ENCODE data around the gene CACFD1. TPM values are rescaled to one million over a fixed set of nuclear protein-coding genes. Genes with fewer than 3 reads are reported as not detected.

The CACFD1 gene
- total and polyA plus RNA-seq, 2 experiments from 2014 or later = 5.8 to 18.2 TPM

DNA sequence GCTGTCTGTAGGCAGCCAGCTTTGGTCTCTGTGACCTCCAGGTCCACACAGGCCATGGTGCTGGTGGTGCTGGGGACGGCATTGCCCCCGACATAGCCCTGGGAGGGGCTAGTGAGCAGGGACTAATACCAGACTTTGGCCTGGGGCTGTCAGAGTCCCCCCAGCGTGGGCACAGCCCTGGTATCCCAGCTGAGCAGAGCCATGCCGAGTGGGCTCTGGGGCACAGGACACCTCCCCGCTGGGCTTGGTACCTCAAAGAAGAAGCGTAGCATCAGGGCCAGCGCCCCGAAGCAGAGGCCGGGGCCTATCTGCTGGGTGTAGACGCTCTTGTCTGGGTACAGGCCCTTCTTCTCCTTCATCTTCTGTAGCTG lies 55.4 kb downstream of the CACFD1 start:
- Histone ChIP-seq H3K27ac (ENCODE audit: low read depth) (no peak overlapping the region), H3F3A (replicated peaks; ENCODE audit: low read depth) (peaks cover 5% of the 10 kb centered on the region; the same call in 1 of the 2 replicates), H3K79me2 (replicated peaks; ENCODE audit: insufficient read depth) (no peaks in the 10 kb centered on the region), H3K9me2 (ENCODE audit: insufficient read depth) (no peaks in the 10 kb centered on the region), H2AFZ (no peak overlapping the region), H3K4me2 (no peak overlapping the region), H3K4me1 (ENCODE audit: insufficient read depth) (no peaks in the 10 kb centered on the region), H3K4me3 (no peak overlapping the region), H3K27me3 (ENCODE audit: insufficient read depth) (no peaks in the 10 kb centered on the region), H4K20me1 (replicated peaks; ENCODE audit: insufficient read depth) (no peaks in the 10 kb centered on the region), H3K36me3 (ENCODE audit: insufficient read depth) (no peaks in the 10 kb centered on the region)
- no peaks in the 10 kb centered on the region; the same call in 2 of the 3 replicates for H3K9me3 Mint-ChIP-seq
- DNase-seq (ENCODE audit: low spot score) = no peak
- H3K27ac Mint-ChIP-seq = no peak overlapping the region
- no peak overlapping the region for H3K4me3 Mint-ChIP-seq
- TF ChIP-seq, protein P1, sequence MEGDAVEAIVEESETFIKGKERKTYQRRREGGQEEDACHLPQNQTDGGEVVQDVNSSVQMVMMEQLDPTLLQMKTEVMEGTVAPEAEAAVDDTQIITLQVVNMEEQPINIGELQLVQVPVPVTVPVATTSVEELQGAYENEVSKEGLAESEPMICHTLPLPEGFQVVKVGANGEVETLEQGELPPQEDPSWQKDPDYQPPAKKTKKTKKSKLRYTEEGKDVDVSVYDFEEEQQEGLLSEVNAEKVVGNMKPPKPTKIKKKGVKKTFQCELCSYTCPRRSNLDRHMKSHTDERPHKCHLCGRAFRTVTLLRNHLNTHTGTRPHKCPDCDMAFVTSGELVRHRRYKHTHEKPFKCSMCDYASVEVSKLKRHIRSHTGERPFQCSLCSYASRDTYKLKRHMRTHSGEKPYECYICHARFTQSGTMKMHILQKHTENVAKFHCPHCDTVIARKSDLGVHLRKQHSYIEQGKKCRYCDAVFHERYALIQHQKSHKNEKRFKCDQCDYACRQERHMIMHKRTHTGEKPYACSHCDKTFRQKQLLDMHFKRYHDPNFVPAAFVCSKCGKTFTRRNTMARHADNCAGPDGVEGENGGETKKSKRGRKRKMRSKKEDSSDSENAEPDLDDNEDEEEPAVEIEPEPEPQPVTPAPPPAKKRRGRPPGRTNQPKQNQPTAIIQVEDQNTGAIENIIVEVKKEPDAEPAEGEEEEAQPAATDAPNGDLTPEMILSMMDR (conservative IDR thresholded peaks at IDR 0.05; ENCODE audit: low read depth in 2 of 2) = no peak
- no peak for TF ChIP-seq CREB1 (CRISPR knock-in tag; IDR thresholded peaks at IDR 0.05; ENCODE audit: low read depth)
- TF ChIP-seq, protein P2, sequence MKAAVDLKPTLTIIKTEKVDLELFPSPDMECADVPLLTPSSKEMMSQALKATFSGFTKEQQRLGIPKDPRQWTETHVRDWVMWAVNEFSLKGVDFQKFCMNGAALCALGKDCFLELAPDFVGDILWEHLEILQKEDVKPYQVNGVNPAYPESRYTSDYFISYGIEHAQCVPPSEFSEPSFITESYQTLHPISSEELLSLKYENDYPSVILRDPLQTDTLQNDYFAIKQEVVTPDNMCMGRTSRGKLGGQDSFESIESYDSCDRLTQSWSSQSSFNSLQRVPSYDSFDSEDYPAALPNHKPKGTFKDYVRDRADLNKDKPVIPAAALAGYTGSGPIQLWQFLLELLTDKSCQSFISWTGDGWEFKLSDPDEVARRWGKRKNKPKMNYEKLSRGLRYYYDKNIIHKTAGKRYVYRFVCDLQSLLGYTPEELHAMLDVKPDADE (IDR thresholded peaks at IDR 0.05) = no peak
- TF ChIP-seq NANOG (IDR thresholded peaks at IDR 0.05; ENCODE audit: borderline replicate concordance) = no peak
- TF ChIP-seq, protein P3, sequence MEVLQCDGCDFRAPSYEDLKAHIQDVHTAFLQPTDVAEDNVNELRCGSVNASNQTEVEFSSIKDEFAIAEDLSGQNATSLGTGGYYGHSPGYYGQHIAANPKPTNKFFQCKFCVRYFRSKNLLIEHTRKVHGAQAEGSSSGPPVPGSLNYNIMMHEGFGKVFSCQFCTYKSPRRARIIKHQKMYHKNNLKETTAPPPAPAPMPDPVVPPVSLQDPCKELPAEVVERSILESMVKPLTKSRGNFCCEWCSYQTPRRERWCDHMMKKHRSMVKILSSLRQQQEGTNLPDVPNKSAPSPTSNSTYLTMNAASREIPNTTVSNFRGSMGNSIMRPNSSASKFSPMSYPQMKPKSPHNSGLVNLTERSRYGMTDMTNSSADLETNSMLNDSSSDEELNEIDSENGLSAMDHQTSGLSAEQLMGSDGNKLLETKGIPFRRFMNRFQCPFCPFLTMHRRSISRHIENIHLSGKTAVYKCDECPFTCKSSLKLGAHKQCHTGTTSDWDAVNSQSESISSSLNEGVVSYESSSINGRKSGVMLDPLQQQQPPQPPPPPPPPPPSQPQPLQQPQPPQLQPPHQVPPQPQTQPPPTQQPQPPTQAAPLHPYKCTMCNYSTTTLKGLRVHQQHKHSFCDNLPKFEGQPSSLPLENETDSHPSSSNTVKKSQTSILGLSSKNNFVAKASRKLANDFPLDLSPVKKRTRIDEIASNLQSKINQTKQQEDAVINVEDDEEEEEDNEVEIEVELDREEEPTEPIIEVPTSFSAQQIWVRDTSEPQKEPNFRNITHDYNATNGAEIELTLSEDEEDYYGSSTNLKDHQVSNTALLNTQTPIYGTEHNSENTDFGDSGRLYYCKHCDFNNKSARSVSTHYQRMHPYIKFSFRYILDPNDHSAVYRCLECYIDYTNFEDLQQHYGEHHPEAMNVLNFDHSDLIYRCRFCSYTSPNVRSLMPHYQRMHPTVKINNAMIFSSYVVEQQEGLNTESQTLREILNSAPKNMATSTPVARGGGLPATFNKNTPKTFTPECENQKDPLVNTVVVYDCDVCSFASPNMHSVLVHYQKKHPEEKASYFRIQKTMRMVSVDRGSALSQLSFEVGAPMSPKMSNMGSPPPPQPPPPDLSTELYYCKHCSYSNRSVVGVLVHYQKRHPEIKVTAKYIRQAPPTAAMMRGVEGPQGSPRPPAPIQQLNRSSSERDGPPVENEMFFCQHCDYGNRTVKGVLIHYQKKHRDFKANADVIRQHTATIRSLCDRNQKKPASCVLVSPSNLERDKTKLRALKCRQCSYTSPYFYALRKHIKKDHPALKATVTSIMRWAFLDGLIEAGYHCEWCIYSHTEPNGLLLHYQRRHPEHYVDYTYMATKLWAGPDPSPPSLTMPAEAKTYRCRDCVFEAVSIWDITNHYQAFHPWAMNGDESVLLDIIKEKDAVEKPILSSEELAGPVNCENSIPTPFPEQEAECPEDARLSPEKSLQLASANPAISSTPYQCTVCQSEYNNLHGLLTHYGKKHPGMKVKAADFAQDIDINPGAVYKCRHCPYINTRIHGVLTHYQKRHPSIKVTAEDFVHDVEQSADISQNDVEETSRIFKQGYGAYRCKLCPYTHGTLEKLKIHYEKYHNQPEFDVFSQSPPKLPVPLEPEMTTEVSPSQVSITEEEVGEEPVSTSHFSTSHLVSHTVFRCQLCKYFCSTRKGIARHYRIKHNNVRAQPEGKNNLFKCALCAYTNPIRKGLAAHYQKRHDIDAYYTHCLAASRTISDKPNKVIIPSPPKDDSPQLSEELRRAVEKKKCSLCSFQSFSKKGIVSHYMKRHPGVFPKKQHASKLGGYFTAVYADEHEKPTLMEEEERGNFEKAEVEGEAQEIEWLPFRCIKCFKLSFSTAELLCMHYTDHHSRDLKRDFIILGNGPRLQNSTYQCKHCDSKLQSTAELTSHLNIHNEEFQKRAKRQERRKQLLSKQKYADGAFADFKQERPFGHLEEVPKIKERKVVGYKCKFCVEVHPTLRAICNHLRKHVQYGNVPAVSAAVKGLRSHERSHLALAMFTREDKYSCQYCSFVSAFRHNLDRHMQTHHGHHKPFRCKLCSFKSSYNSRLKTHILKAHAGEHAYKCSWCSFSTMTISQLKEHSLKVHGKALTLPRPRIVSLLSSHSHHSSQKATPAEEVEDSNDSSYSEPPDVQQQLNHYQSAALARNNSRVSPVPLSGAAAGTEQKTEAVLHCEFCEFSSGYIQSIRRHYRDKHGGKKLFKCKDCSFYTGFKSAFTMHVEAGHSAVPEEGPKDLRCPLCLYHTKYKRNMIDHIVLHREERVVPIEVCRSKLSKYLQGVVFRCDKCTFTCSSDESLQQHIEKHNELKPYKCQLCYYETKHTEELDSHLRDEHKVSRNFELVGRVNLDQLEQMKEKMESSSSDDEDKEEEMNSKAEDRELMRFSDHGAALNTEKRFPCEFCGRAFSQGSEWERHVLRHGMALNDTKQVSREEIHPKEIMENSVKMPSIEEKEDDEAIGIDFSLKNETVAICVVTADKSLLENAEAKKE (CRISPR knock-in tag; IDR thresholded peaks at IDR 0.05) = no peak
- TF ChIP-seq ZNF114 (CRISPR knock-in tag; IDR thresholded peaks at IDR 0.05) = no peak
- no peak for TF ChIP-seq EZH2 (IDR thresholded peaks at IDR 0.05; ENCODE audit: low read depth, unreplicated experiment)
- TF ChIP-seq STAT1 (IDR thresholded peaks at IDR 0.05; ENCODE audit: unreplicated experiment) = no peak
- TF ChIP-seq EZH2phosphoT487 (IDR thresholded peaks at IDR 0.05; ENCODE audit: unreplicated experiment) = no peak
- TF ChIP-seq JUNB (IDR thresholded peaks at IDR 0.05; ENCODE audit: unreplicated experiment) = no peak
- no peak for TF ChIP-seq POLR2AphosphoS5 (IDR thresholded peaks at IDR 0.05; ENCODE audit: low read depth)
- H3K4me1 Mint-ChIP-seq = peaks cover 7% of the 10 kb centered on the region; the same call in 1 of the 3 replicates
- no peaks in the 10 kb centered on the region for H3K36me3 Mint-ChIP-seq (ENCODE audit: low read depth)
- ATAC-seq = no peak
- peaks cover 8% of the 10 kb centered on the region for H3K27me3 Mint-ChIP-seq (ENCODE audit: insufficient read depth, low read depth, poor library complexity)

All from GM23338 (cell line).